GM19397 (cell line): ENCODE measurements around the gene PON3.

Experiments
- ATAC-seq: cut with Tn5 transposase; IDR thresholded peaks from one replicate; pipeline ENCODE4 v1.9.1; 2021; ENCODE audit warnings: mild to moderate bottlenecking, moderate library complexity; ENCODE audit not compliant: unreplicated experiment

The PON3 gene

GRCh38 chr7:95342642-95343307 is 53.4 kb downstream of the PON3 start:
- no peak for ATAC-seq

DNA sequence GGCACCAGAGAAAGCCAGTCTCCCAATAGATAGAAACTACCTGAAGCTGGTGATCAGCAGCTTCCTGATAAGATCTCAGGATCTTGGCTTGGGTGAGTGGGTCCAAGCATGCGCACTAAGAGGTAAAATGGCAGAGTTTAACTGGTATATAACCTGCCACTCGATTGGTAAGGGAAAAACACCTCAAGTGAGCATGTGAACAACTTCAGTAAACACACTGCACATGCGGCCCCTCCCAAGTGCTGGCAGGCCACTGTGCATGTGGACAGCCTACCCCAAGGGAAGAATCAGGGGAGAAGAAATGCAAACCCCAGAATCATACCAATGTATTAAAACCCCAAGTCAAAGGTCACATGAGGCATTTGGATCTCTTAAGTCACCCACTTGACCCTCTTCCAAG is 54.1 kb downstream of the PON3 start:
- no peak for ATAC-seq

- ATAC-seq: no peak
Measured at GRCh38 chr7:95340491-95340890, 55.7 kb downstream of the PON3 start.

- no peak for ATAC-seq
Measured at GRCh38 chr7:95338832-95339231, 57.3 kb downstream of the PON3 start.

DNA sequence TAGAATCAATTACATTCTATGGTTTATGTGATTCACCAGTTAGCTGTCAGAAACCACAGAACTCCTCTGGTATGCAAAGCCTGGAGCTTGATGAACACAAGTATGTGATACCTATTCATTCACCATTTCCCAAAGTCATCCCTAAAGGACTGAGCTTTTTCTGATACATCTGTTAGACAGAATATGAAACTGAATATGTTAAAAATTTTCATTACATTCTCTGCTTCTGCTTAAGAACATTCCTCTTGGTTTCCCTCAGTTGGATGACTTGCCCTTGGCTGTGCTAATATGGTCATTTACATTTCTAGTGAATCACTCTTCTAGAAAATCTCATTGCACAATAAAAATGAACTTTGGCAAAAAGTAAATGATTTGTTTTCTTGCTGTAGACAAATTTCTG is 61.1 kb downstream of the PON3 start:
- ATAC-seq: no peak

DNA sequence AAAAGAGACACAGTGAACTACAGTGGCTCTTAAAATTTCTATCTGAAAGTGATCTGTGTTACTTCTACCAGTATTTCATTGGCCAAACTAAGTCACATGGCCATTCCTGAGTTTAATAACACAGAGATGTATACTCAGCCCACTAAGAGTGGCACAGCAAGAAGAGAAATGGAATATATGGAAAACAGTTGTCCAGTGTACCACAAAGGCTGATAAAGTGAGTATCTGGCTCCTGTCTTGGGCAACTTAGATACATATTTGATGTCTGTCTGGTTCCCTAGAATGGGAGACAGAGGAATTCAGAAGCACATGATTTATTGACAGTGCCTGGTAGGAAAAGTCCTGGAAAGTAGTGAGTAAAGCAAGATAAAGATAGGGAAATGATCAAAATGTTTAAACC is 61.7 kb downstream of the PON3 start:
- no peak for ATAC-seq

DNA sequence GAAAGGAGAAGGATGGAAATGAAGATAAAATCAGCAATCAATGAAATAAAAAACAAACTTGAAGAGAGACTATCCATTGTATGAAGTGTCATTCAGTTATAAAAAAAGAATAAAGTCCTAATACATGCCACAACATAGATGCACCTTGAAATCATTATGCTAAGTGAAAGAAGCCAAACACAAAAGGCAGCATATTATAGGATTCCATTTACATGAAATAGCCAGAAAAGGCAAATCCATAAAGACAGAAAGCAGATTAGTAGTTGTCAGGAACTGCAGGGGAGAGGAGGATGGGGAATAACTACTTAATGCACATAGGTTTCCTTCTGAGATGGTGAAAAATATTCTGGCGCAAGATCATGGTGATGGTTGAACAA is 65.2 kb downstream of the PON3 start:
- peak; percentile 35 for ATAC-seq

DNA sequence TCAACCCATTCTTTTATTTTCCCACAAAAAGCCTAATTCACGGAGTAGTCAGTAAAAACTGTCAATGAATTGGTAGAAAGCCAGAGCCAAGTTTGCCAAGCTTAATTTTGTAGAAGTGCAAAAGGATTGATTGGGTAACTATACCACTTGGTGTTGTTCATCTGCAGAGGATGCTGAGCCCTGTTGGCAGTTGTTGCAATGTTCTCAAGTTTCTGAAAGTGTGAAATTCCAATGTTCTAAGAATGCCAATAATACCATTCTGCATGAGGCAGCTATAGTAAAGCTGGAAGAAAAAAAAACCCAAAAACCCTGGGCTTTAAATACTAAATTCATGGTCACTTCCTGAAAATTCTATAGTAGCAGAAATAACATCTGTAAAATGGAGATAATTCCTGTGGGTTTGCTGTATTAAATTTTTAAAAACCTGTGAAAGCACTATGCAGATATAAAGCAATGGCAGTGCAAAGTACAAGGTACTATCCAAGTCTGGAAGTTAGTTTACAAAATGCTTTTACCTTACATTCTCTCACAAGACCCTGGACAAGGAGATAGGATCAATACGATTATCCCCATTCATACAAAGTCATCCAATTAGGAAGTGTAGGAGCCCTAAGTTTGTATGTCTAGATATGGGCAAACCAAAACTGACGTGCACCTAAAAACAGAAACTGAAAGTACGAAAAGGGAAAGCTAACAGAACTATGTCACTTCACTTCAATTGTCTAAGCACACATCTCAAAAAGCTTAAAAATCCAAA is 65.8 kb downstream of the PON3 start:
- ATAC-seq: peak; percentile 96

DNA sequence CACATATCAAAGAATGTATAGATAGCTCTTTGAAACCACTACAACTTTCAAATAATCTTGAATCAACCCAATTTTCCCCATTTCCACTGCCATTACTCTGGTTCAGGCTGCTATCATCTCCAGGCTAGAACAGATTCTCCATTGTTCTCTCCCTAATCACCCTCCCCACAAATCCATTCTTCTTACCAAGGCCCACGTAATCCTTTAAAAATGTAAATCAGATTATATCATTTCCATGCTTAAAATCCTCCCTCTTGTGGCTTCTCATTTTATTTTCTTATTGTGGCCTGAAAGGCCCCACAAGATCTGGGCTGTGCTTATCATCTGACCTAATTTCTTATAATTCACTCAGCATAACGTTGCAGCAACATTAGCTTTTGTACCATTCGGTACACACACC is 68.8 kb downstream of the PON3 start:
- no peak for ATAC-seq

- peak; percentile 90 for ATAC-seq
Measured at GRCh38 chr7:95324431-95324830, 71.7 kb downstream of the PON3 start, which contains the start of gene PON1. Gene PON1 (minus strand): TSS chr7:95324532. CDS start chr7:95324475, 57 bp downstream.

- ATAC-seq: no peak
Measured at GRCh38 chr7:95323410-95324129, 72.6 kb downstream of the PON3 start.

DNA sequence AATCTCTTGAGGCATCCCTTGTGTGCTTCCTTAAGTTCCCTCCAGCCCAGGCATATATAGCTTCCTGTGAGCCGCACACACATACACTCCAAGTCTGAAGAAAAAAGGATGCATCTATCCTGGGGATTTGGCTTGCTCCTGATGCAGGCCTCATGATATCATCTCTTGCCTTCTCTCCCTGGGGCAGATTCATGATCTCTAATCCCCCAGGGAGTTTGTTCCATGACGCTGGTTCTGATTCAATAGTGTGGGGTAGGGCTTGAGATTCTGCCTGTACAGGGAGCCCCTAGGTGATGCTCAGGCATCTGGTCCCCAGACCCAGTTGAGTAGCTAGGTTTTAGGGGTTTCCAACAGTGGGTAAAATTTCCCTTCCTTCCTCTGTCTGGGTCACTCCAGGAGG is 73.3 kb downstream of the PON3 start:
- ATAC-seq: no peak

DNA sequence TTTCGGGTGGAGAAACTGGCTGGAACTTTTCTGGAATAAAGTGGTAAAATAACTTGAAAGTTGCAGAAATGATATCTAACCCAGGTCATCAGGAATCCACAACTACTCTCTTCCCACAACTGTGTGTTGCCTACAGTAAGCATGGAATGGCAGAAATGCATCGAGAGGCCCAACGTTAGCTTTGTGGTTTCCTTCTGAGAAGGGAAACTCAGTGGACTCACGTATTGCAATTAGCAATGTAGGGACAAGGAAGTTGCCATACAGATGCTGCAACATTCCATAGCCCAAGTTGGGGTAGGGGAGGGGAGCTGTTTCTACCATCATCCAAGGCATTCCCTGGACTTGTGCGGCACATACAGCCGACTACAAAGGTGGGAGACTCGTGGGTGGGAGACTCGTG is 73.8 kb downstream of the PON3 start:
- no peak for ATAC-seq

DNA sequence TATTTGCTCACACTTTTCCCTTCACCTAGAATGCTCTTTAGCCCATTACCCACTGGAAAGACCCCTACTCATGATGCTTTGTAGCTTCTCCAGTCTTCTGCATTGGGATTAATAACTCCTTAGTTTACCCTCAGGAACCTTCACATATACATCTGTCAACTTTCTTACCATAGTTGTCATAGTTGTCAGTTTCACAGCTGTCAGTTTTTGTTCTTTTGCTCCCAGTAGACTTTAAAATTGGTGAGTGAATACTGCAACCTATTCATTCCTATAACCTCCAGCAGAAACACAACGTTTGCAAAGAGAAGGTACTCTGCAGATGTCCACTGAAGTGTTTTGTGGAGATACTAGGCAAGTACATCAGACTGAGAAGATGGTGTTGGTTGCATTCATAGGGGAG is 74.5 kb downstream of the PON3 start:
- ATAC-seq: no peak

DNA sequence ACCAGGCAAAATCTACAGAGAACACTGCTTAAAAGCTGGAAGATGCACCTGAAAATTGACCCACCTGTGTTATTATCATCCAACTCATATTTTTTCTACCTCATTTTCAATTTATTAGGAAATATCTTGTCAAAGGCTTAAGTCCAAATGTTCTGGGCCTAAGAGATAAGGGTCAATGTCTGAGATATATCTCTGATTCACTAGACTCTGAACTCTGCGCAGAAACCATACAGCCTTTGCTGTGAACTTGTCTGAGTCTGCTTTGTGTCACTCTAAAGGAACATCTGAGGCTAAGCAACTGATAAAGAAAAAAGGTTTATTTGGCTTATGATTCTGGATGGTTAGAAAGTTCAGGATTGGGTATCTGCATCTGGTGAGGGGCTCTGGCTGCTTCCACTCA is 75.5 kb downstream of the PON3 start:
- ATAC-seq: no peak

DNA sequence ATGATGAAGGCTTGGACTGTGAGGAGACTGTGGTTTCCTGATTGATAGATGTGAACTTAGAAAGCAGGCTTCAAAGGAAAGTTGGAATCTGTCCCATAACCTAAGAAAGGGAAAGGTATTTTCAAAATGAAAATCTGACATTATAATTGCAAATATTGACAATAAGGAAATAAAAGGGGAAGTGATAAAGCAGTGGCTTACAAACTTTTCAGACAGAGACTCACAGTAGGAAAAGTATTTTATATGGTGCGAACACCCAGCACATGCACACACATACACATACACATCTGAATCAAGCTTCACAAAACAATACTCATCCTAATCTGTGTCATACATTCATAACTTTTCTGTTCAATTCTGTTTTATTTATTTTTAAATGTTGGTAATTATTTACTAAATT is 76.6 kb downstream of the PON3 start:
- no peak for ATAC-seq

DNA sequence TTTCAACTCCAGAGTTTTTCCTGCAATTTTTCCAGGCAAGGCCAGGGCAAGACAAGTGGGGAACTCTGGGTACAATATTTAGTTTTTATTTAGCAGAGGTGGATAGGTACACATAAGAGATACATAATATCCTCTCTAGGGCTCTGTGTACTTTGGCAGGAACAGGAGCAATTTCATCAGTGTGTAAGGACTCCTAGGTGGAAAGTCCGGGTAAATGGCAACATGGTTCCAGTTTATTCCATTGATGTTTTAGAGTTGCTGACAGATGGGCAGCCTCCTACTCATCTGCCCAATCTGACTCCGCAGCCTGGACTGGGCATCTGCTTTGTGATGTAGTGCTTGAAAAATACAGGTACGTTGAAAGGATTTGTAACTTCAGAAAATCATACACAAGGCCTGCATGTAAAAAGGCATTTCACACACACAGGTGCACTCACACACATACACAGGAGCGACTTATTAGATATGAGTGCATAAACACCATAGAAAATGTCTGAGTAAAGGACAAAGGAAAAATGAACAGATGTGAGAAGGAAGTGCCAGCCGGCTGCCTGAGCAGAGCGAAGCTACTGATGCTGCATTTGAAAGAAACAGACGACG is 77.6 kb downstream of the PON3 start:
- no peak for ATAC-seq

GRCh38 chr7:95317966-95318365 is 78.2 kb downstream of the PON3 start:
- no peak for ATAC-seq

- ATAC-seq: no peak
Measured at GRCh38 chr7:95317546-95317945, 78.6 kb downstream of the PON3 start.

- ATAC-seq: peak; percentile 70
Measured at GRCh38 chr7:95316588-95316987, 79.6 kb downstream of the PON3 start.

GRCh38 chr7:95312561-95312960 is 83.6 kb downstream of the PON3 start:
- no peak for ATAC-seq

GRCh38 chr7:95311389-95311788 is 84.8 kb downstream of the PON3 start:
- ATAC-seq: no peak
